Epithelial cell of proximal tubule (primary cell): ENCODE data around the gene CPB2. TPM values are rescaled to one million over a fixed set of nuclear protein-coding genes. Genes with fewer than 3 reads are reported as not detected.

Experiments
- DNase-seq: peaks from one replicate; pipeline ENCODE4 v3.0.0-alpha.2; 2011; ENCODE audit warnings: low read depth
- H3K4me3 ChIP-seq: 2 replicates; pipeline ENCODE4 v1.5.1; 2011; ENCODE audit warnings: low read depth, mild to moderate bottlenecking, low read length
- CTCF ChIP-seq: conservative IDR thresholded peaks from 2 replicates; pipeline ENCODE4 v1.5.1; 2012; ENCODE audit warnings: low read depth, mild to moderate bottlenecking, low read length
- total RNA-seq: library from RNA; depleted of rRNA; stranded (reverse); fragments of >200 nt; gene quantifications from 2 replicates; pipeline ENCODE4 v1.2.3, GENCODE V29; 2015

Gene CPB2
- total RNA-seq, 1 donor from 2014 or later: not detected

- DNase-seq: no peak
- no peak overlapping the region for H3K4me3 ChIP-seq
- no peak for TF ChIP-seq CTCF
These were observed 30.2 kb upstream of the CPB2 start for GRCh38 chr13:46134961-46135522.

- TF ChIP-seq CTCF: no peak
- DNase-seq: no peak
- no peak overlapping the region for H3K4me3 ChIP-seq
These were observed 29.7 kb upstream of the CPB2 start for GRCh38 chr13:46134494-46134893.

GRCh38 chr13:46132109-46132508 is 27.3 kb upstream of the CPB2 start:
- no peak overlapping the region for H3K4me3 ChIP-seq
- no peak for TF ChIP-seq CTCF
- no peak for DNase-seq

- no peak overlapping the region for H3K4me3 ChIP-seq
- no peak for DNase-seq
- TF ChIP-seq CTCF: no peak
These were observed 26.9 kb upstream of the CPB2 start for GRCh38 chr13:46131705-46132104.

GRCh38 chr13:46129955-46130618 is 25.3 kb upstream of the CPB2 start:
- no peak for TF ChIP-seq CTCF
- H3K4me3 ChIP-seq: no peak overlapping the region
- no peak for DNase-seq

- no peak for DNase-seq
- TF ChIP-seq CTCF: no peak
- H3K4me3 ChIP-seq: no peak overlapping the region
These were observed 24.3 kb upstream of the CPB2 start for GRCh38 chr13:46129124-46129523.
